Mesenteric fat pad (tissue), 1 donor: Measurements from ENCODE around the gene ASTL. TPM values are rescaled to one million over a fixed set of nuclear protein-coding genes. Genes with fewer than 3 reads are reported as not detected.

Experiments used
- DNase-seq: peaks from one replicate; pipeline ENCODE4 v3.0.0-alpha.2; 2020; ENCODE audit warnings: low spot score
- total RNA-seq: library from RNA; stranded (reverse); fragmentation: NEBNext Ultra II Directional; extraction: Animal tissue kit (Norgen Biotek cat#: 25700); gene quantifications from one replicate; pipeline ENCODE4 v1.2.1, GENCODE V29; 2021
- donor health status: DM: yes; HTN: yes; CAD: no.

Gene ASTL
- total RNA-seq, 1 donor from 2014 or later, result not detected

- DNase-seq, result no peak
These were observed 23.8 kb downstream of the ASTL start for GRCh38 chr2:96114546-96114902.

DNA sequence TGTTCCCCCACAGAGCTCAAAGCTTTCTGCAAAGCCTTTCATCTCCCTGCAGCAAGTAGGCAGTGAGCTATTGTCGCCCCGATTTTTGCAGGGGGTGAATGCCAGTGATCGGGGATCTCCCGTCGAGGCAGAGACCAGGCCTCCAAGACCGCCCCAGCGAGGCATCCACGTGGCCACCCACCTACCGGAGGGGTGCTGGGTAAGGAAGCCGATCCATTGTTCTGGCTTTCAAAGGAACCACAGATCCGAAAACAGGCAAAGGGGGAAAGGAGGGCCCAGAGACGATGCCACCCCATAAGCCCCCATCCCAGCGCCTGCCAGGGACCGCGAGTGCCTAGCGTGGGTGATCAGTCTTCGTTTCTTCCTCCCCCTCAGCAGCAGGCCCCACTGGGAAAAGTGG lies 24.4 kb downstream of the ASTL start:
- no peak for DNase-seq

GRCh38 chr2:96113367-96113677 lies 25.0 kb downstream of the ASTL start:
- DNase-seq, result no peak

DNA sequence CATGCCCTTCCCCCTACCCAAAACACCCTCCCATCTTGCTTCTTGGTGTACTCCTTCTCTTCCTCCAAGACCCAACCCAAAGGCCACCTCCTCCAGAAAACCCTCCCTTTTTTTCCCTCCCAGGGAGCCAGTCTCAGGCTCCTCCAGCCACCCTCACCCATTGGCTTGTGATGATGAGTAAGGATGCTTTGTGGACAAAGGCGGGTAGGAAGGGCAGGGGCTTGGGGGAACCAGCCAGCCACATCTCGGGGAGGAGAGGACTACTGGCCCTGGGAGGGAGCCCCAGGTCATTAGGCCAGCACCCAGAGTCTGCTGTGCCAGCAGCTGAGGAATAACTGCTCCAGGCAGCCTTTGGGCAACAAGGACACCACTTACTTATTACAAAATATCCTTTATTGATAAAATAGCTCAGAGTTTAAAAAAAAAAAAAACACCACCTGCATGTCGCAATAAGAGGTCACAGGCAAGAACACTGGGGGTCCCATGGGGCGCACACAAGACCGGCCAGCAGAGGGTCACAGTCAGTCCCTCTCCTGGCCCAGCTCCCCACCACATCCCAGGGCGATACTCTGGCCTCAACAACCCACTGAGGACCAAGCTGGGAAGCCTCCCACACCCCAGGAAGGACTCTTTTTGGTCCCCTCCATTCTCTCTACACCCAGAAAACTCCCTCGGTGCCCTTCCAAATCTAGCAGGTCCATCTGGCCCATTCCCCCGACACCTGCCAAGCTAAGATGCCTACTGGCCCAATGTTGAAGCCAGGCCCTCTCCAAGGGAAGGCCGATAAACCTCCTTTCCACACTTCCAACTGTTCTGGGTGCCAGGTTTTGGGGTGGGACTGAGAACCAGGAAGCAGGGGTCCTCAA lies 25.6 kb downstream of the ASTL start:
- no peak for DNase-seq

- no peak for DNase-seq
These were observed 26.3 kb downstream of the ASTL start for GRCh38 chr2:96111823-96112500.

- no peak for DNase-seq
These were observed 27.1 kb downstream of the ASTL start for GRCh38 chr2:96111257-96111640.

GRCh38 chr2:96110621-96111256 lies 27.6 kb downstream of the ASTL start:
- DNase-seq, result peak; percentile 76

GRCh38 chr2:96109931-96110511 lies 28.3 kb downstream of the ASTL start:
- DNase-seq, result peak; percentile 82

DNA sequence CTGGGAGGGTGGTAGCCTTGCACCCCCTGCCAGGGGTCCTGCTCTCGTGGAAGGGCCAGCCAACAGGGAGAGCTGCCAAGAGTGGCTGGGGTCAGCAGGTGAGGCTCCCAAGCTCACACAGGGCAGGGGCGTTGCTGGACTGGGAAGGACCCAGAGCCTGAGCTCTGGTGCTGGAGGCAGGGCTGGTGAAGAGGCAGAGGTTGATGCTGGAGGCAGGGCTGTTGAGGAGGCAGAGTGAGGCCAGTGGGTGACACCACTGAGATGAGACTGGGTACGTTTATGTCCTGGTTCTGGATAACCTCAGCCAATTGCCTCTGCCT lies 29.0 kb downstream of the ASTL start:
- DNase-seq, result no peak

- DNase-seq, result peak; percentile 88
These were observed 29.6 kb downstream of the ASTL start for GRCh38 chr2:96108541-96109360.

DNA sequence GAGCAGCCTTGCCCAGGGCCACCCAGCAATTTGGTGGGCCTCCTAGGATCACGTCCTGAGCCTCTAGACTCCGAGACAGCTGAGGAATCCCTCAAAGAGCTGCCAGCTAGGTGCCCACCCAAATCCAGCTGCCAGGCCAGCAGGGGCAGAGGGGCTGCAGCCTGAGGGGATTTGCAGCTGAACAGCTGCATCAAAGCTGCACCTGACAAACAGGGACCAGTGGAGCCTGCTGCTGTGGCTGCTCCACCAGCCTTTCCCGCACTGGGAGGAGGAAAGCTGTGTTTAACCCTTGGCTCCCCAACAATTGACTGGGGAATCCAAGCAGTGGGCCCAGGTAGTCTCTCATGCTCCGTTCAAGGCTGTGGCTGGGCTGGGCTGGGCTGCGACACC lies 30.2 kb downstream of the ASTL start:
- peak; percentile 59 for DNase-seq

DNA sequence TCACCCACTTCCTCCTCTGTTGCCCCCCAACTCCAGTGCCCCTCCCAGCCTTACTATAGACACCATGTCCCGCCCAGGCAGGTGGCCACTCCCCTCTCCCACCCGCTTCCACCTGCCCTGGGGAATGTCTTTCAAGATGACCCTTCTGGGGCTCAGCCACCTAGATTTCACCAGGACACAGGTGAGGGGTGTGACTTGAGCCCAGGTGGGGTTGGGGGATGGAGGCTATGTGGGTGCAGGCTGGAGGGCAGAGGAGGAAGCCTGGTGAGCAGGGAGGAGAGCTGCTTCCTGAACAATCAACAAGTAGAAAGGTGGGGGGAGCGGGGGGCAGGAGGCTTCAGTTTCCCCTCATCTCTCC lies 30.6 kb downstream of the ASTL start:
- no peak for DNase-seq

- peak; percentile 89 for DNase-seq
These were observed 31.2 kb downstream of the ASTL start for GRCh38 chr2:96106991-96107707.

DNA sequence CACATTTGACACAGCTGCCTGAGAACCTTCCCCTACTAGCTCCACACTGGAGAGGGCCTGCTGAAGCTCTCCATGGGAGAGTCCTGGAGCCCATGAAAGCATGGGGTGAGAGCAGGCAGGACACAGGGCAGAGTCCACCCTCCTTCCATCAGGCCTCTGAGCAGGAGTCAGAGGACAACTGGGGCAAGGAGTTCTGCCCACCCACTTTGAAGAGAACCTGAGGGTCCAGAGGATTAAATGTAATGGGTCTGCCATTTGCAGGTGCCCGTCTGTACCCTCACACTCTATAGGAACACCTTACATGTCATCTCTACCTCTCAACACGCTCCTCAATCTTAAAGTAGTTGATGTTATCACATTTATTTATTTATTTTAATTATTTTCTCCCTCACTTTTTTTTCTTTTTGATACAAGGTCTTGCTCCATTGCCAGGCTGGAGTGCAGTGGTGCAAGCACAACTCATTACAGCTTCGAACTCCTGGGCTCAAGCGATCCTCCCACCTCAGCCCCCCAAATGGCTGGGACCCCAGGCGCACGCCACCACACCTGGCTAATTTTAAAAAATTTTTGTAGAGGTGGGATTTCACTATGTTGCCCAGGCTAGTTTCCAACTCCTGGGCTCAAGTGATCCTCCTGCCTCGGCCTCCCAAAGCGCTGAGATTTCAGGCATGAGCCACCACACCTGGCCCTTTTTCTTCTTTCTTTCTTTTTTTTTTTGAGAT lies 32.1 kb downstream of the ASTL start:
- DNase-seq, result peak; percentile 51

GRCh38 chr2:96105152-96105915 lies 33.0 kb downstream of the ASTL start:
- peak; percentile 69 for DNase-seq

DNA sequence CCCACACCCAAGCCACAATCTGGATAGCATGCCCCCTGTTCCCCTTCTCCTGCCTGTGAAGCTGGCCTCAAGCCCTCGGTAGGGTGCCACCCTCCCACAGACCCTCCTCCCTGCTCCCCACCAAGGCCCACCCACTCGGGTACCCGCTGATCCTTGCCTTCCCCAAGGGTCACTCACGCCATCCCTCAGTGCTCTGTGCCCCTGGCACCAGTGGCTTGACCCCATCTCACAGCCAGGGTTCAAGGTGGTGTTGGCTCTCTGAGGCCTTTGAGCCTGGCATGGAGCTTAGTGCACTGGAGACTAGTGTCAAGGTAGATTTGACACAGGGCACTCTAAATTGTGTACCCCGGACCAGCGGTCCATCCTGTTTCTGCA lies 33.8 kb downstream of the ASTL start:
- peak; percentile 73 for DNase-seq

DNA sequence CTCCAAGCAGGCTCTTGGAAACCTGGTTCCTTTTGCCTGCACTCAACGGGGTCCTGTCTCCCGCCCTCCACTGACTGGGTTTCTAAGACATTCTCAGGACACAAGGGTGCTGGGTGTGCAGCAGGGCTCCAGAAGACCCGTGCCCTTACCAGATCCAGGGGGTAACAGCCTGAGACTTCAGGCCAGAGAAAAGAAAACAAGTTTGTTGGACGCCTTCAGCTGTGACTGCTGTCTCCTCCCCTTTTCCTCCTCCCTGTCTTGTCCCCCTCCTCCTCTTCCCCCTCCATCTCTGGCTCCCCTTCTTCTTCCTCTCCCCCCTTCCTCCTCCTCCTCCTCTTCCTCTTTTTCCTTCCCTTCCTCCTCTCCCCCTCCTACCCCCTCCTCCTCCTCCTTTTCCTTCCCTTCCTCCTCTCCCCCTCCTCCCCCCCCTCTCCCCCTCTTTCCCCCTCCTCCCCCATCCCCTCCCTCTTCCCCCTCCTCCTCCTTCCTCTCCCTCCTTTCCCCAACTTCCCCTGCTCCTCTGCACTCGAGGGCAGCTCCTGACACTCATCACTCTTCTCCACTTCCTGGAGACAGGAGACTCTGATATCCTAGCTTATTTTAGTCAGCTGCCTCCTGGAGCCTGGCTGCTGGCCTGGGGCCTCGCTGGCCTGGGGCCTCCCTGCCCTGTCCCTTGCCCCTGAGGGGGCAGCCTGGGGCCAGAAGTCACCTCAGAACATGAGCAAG lies 34.4 kb downstream of the ASTL start:
- DNase-seq, result no peak

DNA sequence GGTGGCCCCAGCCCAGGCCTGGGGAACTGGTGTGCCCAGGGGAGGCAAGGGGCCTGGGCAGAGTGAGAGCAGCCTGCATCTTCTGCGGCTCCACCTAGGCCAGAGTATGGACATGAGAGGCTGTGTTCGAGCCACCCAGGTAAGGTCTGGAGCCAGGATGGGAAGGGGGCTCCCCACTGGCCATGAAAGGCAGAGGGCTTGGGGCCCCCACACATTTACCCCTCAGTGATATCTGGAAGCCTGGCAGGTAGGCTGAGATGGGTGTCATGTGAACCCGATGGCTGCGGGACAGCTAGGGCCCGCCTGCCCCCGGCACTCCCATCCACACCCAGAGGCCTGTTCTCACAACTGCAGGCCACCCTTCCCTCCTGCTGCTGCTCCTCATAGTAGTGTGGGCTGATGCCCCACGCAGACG lies 35.1 kb downstream of the ASTL start:
- DNase-seq, result peak; percentile 83
